HepG2 (cell line): Measurements from ENCODE around the gene PAFAH1B1. TPM values are rescaled to one million over a fixed set of nuclear protein-coding genes. Genes with fewer than 3 reads are reported as not detected.
A peak's percentile ranks its signal among the peaks of the same experiment; 100 is the strongest.

ENCODE experiments used
- EZH2 ChIP-seq: conservative IDR thresholded peaks from 2 replicates; pipeline ENCODE4 v1.6.1; 2012; ENCODE audit warnings: mild to moderate bottlenecking, low read depth, low read length, moderate library complexity
- GTF3A ChIP-seq: sonication (generic); formaldehyde crosslinking; conservative IDR thresholded peaks from 2 replicates; pipeline ENCODE4 v1.4.0; 2020; ENCODE audit warnings: mild to moderate bottlenecking, missing genetic modification reagents
- HINFP ChIP-seq: sonication (generic); formaldehyde crosslinking; IDR thresholded peaks from 2 replicates; pipeline ENCODE4 v1.4.0; 2020; ENCODE audit warnings: low read depth, mild to moderate bottlenecking, missing genetic modification reagents
- NR2C2 ChIP-seq: sonication (generic); formaldehyde crosslinking; IDR thresholded peaks from 2 replicates; pipeline ENCODE4 v1.4.0; 2020; ENCODE audit warnings: missing genetic modification reagents, mild to moderate bottlenecking, moderate library complexity, borderline replicate concordance
- PRDM4 ChIP-seq: sonication (generic); formaldehyde crosslinking; IDR thresholded peaks from 2 replicates; pipeline ENCODE4 v1.9.0; 2021; ENCODE audit warnings: missing genetic modification reagents, borderline replicate concordance
- SMC3 ChIP-seq: IDR thresholded peaks from 2 replicates; pipeline ENCODE4 v1.6.1; 2011; ENCODE audit warnings: low read length, improper control_type of control experiment
- SOX5 ChIP-seq: IDR thresholded peaks from 2 replicates; pipeline ENCODE4 v1.6.1; 2016; ENCODE audit warnings: borderline replicate concordance
- STAT6 ChIP-seq: sonication (generic); formaldehyde crosslinking; IDR thresholded peaks from 2 replicates; pipeline ENCODE4 v1.4.0; 2020; ENCODE audit warnings: missing genetic modification reagents, mild to moderate bottlenecking, borderline replicate concordance
- ZNF407 ChIP-seq: sonication (generic); formaldehyde crosslinking; IDR thresholded peaks from one replicate; pipeline ENCODE4 v1.5.1; 2020; ENCODE audit warnings: mild to moderate bottlenecking, missing genetic modification reagents; ENCODE audit errors: not compliant biosample characterization
- ZNF770 ChIP-seq: sonication (generic); formaldehyde crosslinking; IDR thresholded peaks from 2 replicates; pipeline ENCODE4 v1.5.0; 2020; ENCODE audit warnings: mild to moderate bottlenecking, missing genetic modification reagents
- ZNF776 ChIP-seq: sonication (generic); formaldehyde crosslinking; IDR thresholded peaks from 2 replicates; pipeline ENCODE4 v1.4.0; 2020; ENCODE audit warnings: mild to moderate bottlenecking, missing genetic modification reagents
- polyA plus RNA-seq, 8 experiments: library from polyadenylated mRNA; depleted of rRNA in 3 of 8; stranded (reverse) in 7 of 8; unstranded in 1 of 8; fragments of >200 nt; fragmentation: Illumina TruSeq in 4 of 8; extraction: Trizol in 4 of 8; gene quantifications; 2 replicates each; pipeline versions ENCODE4 v1.2.1 to v1.2.3, GENCODE V29; 2011 to 2016; ENCODE audit warnings: low read depth in 4 of 8, missing spikeins in 1 of 8, mixed read lengths in 1 of 8; ENCODE audit not compliant: insufficient read depth in 1 of 8
- total RNA-seq, 5 experiments: library from RNA; depleted of rRNA; stranded (reverse); fragments of >200 nt; fragmentation: Illumina TruSeq; extraction: Trizol; gene quantifications; 2 replicates each; pipeline ENCODE4 v1.2.3, GENCODE V29; 2016; ENCODE audit warnings: low read depth in 1 of 5

PAFAH1B1 gene
- total and polyA plus RNA-seq, 2 of the 13 experiments (the other 11 are each of a cell fraction or from before 2014, with no cell fraction given), result 46.0 to 64.9 TPM

- TF ChIP-seq ZNF407, result no peak
- TF ChIP-seq SMC3, result no peak
- no peak for TF ChIP-seq GTF3A (CRISPR knock-in tag)
- TF ChIP-seq SOX5 (CRISPR knock-in tag), result peak; percentile 24; the same call in 1 of the 2 replicates
- TF ChIP-seq ZNF776 (CRISPR knock-in tag), result no peak
- TF ChIP-seq EZH2, result no peak
- no peak for TF ChIP-seq PRDM4 (CRISPR knock-in tag)
- no peak for TF ChIP-seq NR2C2 (CRISPR knock-in tag)
- no peak for TF ChIP-seq ZNF770 (CRISPR knock-in tag)
- TF ChIP-seq HINFP (CRISPR knock-in tag), result no peak
- TF ChIP-seq STAT6 (CRISPR knock-in tag), result no peak
Measured at GRCh38 chr17:2545393-2545792, 48.1 kb upstream of the PAFAH1B1 start (continued).
